ENCODE results near the gene CLCN1.

CLCN1 gene

GRCh38 chr7:143351574-143351973 lies 35.7 kb downstream of the CLCN1 start:
- no peak overlapping the region for H3K4me3 ChIP-seq (ENCODE audit: control insufficient read depth, low read depth, low read length)
- no peak for DNase-seq (ENCODE audit: low read depth)
- no peak for TF ChIP-seq CTCF (IDR thresholded peaks at IDR 0.05; ENCODE audit: control insufficient read depth, insufficient read depth, low read depth, low read length, missing control alignments)

GRCh38 chr7:143352531-143353002 lies 36.7 kb downstream of the CLCN1 start:
- no peak overlapping the region for H3K4me3 ChIP-seq (ENCODE audit: control insufficient read depth, low read depth, low read length)
- no peak for TF ChIP-seq CTCF (IDR thresholded peaks at IDR 0.05; ENCODE audit: control insufficient read depth, insufficient read depth, low read depth, low read length, missing control alignments)
- no peak for DNase-seq (ENCODE audit: low read depth)

- H3K4me3 ChIP-seq (ENCODE audit: control insufficient read depth, low read depth, low read length) = no peak overlapping the region
- no peak for DNase-seq (ENCODE audit: low read depth)
- no peak for TF ChIP-seq CTCF (IDR thresholded peaks at IDR 0.05; ENCODE audit: control insufficient read depth, insufficient read depth, low read depth, low read length, missing control alignments)
These were observed 38.5 kb downstream of the CLCN1 start for GRCh38 chr7:143354376-143354775.

GRCh38 chr7:143354965-143355364 lies 39.1 kb downstream of the CLCN1 start:
- DNase-seq (ENCODE audit: low read depth) = no peak
- no peak for TF ChIP-seq CTCF (IDR thresholded peaks at IDR 0.05; ENCODE audit: control insufficient read depth, insufficient read depth, low read depth, low read length, missing control alignments)
- no peak overlapping the region for H3K4me3 ChIP-seq (ENCODE audit: control insufficient read depth, low read depth, low read length)

- DNase-seq (ENCODE audit: low read depth) = no peak
- TF ChIP-seq CTCF (IDR thresholded peaks at IDR 0.05; ENCODE audit: control insufficient read depth, insufficient read depth, low read depth, low read length, missing control alignments) = peak; percentile 3
- H3K4me3 ChIP-seq (ENCODE audit: control insufficient read depth, low read depth, low read length) = no peak overlapping the region
These were observed 39.8 kb downstream of the CLCN1 start for GRCh38 chr7:143355450-143356385.

- DNase-seq (ENCODE audit: low read depth) = no peak
- no peak for TF ChIP-seq CTCF (IDR thresholded peaks at IDR 0.05; ENCODE audit: control insufficient read depth, insufficient read depth, low read depth, low read length, missing control alignments)
- no peak overlapping the region for H3K4me3 ChIP-seq (ENCODE audit: control insufficient read depth, low read depth, low read length)
These were observed 40.6 kb downstream of the CLCN1 start for GRCh38 chr7:143356414-143357050.
